GM19452 (cell line): ENCODE results near the gene ADO.

Experiments
- ATAC-seq: cut with Tn5 transposase; IDR thresholded peaks from one replicate; pipeline ENCODE4 v1.9.1; 2021; ENCODE audit not compliant: unreplicated experiment

Gene ADO

DNA sequence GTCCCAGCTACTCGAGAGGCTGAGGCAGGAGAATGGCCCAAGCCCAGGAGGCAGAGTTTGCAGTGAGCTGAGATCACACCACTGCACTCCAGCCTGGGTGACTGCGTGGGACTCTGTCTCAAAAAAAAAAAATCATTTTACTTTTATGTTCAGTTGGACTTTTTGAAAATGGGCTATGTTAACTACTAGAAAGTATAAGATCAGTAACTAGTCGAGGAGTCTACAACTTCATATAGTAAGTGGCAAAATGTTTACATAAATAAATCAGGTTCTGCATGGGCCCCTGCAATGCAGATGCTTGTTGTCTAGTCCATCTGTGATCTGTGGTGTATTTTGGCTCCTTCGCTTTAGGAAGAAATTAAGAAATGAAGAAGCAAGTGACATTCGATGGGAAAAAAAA, 12.3 kb upstream of the ADO start:
- no peak for ATAC-seq

DNA sequence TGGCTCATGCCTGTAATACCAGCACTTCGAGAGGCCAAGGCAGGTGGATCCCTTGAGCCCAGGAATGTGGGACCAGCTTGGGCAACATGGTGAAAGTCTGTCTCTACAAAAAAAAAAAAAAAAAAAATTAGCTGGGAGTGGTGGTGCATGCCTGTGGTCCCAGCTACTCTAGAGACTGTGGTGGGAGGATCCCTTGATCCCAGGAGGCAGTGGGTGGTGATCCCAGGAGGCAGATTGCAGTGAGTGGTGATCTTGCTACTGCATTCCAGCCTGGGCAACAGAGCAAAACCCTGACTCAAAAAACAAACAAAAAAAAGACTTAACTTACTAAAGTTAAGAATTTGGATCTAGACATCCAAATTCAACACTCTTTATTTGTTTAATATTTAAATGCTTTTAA, 10.2 kb upstream of the ADO start:
- no peak for ATAC-seq

DNA sequence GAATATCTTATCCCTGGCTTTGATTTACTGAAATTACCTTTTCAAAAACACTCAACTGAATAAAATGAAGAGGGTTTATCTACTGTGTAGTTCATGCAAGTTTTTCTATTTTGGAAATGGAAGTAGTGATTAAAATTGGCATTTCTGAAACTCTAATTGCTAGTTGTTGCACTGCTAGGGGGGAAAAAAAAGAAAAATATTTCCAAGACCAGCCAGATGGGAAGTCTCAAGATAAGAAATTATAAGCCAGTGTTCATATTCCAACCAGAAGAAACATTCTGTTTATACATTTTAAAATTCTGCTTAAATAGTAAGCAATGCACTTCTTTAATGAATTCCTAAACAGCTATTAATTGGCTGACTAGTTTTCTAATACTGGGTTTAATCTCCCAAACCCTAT, 9.4 kb upstream of the ADO start:
- no peak for ATAC-seq

DNA sequence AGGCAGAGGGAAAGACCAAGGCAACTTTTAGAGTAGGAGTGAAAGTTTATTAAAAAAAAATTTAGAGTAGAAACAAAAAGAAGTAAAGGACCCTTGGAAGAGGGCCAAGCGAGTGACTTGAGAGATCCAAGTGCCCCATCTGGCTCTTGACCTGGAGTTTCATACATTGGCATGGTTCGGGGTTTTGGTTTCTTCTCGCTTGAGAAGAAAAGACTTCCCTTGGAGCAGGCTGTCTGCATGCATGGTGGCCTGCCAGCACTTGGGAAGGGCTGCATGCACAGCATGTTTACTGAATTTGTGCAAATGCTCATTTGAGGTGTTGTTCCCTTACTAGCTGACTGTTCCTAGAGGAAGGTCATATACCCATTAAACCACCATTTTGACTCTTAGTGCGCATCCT, 8.8 kb upstream of the ADO start:
- ATAC-seq = no peak

DNA sequence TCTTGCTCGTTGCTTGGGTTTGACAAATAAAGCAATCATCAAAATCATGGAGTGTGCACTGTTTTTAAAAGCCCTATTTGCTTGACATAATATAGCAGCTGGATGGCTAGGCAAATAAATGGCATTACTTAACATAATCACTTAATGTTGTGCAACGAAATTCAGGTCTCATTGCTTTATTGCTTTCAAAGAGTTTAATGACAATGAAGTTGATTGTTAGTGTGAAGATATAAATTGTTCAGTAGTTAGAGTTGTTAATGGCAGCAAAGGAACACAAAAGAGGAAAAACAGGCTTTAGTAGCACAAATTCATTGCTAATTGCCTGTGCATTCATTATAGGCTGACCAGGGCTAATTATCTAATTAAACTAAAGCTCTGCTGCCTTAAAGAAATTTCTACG, 7.6 kb upstream of the ADO start:
- no peak for ATAC-seq

DNA sequence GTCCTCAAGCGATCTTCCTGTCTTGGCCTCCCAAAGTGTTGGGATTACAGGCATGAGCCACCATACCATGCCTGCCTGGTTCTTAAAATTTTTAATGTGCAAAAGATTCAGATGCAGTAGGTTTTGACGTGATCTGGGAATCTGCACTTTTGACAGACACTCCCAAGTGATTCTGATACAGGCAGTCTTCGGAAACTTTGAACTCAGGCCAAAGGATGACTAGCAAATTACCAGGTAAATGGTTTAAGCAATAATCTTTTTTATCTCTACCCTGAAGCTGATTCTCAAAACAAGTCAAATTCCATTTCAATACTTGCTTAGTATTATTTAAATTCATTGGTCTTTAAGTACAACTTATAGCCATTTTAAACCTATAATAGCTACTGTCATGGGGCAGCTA, 2.6 kb upstream of the ADO start:
- no peak for ATAC-seq

DNA sequence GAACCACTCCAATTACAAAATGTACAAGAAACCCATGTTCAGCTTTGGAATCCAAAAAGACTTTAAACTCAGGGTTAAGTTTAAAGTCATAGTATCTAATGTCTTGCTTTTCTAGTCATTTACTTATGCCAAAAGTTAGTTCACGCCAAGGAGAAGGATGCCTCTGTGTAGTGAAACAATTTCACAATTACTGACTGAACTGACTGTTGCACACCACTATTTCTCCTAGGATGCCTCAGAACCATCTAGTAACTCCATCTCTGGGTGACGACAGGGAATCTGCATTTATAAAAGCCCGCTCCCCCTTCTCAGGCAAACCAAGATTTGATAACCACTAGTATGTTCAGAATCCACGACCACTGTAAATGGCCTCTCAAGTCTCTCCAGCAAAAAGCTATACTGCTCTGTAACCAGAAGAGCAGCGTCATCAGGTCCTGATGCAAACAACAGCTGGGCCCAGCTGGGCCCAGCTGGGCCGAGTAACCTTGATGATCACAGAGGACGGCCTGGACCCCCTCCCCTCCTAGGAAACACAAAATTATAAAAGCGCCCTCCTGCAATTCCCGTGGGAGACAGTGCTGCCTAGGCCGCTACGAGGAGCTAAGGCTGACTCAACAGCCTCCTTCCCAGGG, 680 bp upstream of the ADO start:
- ATAC-seq = no peak

DNA sequence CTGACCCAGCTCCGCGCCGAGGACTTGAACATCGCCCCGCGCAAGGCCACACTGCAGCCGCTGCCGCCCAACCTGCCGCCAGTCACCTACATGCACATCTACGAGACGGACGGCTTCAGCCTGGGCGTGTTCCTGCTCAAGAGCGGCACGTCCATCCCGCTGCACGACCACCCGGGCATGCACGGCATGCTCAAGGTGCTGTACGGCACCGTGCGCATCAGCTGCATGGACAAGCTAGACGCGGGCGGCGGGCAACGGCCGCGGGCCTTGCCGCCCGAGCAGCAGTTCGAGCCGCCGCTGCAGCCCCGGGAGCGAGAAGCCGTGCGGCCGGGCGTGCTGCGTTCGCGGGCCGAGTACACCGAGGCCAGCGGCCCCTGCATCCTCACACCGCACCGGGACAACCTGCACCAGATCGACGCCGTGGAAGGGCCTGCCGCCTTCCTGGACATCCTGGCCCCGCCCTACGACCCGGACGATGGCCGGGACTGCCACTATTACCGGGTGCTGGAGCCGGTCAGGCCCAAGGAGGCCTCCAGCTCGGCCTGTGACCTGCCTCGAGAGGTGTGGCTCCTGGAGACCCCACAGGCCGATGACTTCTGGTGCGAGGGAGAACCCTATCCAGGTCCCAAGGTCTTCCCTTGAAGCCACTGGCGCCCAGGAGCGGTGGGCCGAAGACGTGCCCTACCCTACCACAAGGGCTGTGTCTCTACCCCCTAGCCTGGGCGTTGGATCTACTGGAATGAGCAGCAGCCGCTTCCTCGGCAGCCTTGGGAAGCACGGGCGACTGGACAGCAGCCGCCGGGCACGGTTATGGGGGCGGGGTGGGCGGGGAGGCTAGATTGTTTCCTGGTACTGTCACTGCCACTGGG, 945 bp downstream of the ADO start:
- ATAC-seq = peak; percentile 8

DNA sequence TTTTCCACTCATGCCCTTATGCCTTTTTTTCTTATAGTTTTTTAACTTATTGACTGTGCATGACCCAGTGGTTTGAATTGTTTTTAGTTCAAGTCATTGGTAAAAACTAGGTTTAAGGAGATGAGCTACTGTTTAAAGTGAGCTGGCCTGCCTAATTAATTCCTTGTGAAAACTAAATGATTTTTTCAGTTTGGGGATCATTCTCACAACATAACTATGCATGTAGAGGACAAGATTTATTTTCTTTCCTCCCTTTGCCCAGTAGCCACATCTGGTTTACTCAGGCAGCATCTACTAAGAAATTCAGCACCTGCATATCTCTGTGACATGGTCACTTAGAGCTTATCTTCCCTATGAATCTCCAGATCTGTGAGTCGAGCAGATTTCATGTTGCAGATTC, 1.7 kb downstream of the ADO start:
- ATAC-seq = no peak

DNA sequence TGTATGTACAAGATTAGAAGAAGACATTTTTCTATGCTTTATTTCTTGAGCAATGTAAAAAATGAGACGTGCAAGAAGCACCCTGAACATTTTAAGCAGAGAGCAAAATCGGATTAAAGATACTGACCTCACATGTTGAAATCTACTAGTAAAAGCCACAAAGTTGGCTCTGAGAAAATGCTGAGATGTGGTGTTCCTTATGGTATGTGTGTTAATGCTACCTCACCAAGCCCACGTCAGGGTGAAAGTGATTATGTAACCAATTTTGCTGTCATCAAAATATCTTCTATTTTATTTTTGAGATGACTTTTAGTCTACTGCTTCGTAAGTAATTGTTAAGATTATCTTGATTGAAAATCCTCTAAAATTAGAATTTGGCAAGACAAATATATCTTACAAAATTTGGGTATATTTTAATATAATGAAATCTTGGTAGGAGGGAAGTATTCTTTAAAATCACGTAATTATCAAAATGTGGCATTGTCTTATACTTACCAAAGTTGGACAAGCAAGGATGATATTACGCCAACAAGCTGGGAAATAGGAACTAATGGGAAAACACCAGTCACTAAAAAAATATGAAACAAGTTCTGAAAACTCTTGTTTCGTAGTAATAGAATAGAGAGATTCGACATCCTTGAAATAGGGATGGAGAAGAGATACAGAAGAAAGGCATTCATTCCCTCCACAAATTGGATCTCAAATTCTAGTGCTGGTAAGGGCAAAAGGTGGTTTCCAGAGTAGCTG, 5.8 kb downstream of the ADO start:
- no peak for ATAC-seq

DNA sequence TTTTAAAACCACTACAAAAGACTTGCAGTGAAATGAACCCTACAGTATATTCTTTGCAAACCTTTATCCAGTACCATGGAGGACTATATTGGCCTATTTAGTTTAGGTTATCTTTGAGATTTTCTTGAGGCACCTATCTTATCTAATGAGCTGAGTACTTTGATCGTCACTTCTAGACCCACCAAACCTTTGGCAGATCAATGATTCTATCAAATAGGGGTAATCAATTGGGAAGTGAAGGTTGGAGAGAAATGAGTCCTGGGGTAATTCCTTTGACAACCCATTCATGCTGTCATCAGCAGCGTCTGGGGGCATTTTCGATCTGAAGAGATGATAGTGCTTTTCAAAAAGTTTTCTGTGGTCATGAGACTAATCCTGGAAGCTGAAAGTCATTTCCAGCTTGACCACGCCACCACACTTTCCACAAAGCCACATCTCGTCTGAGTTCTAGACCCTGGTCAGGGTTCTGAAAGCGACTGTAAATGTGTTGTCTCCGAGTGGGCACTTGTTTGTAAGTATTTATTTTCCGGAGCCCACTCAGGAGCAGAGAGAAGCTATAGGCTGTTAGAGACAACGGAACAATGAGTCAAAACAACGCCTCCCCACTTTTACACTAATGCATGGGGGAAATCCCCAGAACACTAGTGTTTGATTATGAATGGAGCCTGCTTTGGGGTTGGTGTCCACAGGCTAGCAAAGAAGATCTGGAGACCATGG, 6.8 kb downstream of the ADO start:
- peak; percentile 33 for ATAC-seq

DNA sequence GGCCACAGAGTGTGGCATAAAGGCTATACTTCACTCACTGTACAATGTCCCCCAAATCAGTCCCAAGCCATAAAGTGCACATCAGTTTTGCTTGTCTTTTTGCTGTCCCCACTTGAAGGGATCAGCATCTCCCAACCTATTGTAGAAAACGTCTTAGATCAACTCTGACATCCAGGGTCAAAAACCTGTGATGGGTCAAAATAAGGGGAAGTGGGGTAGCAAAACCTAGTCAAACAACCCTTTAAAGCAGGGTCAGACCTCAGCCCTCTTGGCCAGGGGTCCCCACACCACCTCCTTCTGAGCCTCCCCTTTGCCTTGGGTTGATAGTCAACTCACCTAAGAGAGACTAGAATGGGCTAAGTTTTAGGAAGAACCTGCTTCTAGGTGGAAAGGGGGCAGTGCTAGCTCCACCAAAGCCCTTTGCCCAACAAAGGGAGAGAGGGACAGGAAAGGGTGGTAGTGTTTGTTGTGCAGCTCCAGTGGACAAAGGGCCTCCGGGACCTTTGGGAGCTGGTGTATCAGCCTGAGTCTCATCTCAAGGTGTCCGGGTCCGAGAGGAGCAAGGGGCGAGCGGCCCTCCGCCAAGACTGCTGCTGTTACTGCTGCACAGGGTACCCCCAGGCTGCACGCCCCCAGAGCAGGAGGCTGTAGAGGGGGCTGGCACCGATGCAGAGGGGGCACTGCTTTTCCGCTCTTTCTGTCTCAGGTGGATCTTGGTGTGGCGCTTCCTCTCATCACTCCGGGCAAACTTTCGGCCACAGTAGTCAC, 8.3 kb downstream of the ADO start:
- no peak for ATAC-seq

DNA sequence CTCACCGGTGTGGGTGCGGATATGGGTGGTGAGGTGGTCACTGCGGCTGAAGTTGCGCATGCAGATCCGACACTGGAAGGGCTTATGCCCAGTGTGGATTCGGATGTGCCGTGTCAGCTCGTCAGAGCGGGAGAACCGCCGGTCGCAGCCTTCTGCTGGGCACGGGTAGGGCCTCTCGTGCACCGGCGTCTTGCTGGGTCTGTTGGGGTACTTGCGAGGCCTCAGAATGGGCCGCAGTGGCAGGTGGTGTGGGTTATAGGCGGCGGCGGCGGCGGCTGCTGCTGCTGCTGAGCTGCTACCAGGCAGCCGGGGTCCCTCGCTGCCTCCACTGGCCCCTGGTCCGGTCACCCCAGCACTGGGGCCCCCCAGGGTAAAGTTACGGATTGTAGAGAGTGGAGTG, 8.9 kb downstream of the ADO start:
- no peak for ATAC-seq

DNA sequence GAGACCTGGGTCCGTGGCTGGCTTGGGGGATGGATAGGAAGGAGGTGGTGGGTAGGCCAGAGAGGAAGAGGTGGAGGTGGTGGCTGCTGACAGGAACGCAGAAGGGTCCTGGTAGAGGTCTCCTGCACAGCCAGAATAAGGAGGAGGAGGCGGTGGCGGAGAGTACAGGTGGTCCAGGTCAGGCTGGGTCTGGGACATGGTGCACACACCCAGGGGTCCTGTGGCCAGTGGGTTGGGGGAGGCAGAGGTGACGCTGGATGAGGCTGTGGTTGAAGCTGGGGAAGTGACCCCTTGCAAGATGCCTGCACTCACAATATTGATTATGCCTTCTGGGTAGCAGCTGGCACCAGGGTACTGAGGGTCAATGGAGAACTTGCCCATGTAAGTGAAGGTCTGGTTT, 9.5 kb downstream of the ADO start:
- ATAC-seq = no peak

DNA sequence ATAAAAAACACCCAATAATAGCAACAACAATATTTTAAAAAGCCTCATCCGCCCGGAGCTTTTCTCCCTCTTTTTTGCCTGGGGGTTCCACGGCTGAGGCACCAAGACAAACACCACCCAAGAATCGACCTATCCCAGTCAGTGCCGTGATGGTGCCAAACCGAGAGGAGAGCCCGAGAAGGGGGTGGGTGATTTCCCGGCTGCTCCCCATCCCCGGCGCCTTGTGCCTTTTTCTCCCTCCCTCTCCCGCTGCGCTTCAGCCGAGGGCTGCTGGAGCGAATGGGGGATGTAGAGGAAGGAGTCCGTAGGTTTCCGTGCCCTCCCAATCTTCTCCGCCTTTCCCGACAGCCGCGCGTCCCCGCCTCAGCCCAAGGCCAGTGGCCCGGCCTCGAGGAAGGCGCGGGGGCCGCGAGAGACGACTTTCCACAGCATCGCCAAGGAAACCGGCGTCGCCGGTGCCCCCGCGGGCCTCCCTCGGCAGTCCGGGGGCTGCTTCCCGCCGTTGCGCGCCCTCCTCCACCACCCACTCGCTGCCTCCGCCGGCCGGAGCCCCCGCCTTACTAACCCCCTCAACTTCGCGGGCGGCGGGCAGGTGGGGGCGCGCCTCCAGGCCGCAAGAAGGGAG, 10.3 kb downstream of the ADO start:
- ATAC-seq = no peak

DNA sequence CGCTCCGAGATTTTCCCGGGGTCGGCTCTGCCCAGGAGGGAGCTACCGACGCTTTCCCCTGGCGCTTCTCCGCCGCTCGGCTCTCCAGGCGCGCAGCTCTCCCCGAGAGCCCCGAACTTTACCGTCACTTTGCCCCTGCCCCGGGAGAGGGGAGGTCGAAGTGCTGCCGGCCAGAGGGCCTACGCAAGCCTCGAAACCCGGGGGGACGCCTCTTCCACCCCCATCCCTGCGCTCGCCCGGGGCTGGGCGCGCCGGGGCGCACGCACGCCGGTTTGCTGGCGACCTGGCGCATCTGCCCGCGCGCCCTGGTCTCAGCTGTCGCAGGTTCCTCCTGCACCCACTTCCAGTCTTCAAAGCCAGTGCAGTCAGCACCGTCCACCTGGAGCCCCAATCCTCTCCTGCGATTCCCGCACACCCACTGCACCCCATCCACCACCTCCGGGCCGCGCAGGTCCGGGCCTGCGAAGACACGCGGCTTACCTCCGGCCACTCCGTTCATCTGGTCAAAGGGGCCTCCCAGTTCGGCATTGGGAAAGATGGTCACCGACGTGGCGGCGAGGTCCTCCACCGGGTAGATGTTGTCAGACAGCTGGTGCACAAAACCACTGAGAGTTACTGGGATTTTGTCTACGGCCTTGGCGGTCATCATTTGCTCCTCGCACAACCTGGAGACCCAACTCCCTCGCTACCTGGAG, 11.0 kb downstream of the ADO start:
- no peak for ATAC-seq

DNA sequence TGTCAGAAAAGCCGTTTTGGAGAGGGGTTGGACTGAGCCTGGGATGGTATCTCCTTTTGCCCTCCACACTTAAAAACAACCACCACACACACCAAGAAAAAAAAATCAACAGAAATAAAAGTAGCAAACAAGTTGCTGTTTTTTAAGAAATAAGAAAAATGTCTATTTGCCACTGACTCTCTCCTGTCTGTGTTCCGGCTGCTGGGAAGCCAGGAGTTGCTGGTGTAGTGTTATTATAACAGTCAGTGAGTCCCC, 11.5 kb downstream of the ADO start:
- ATAC-seq = no peak

DNA sequence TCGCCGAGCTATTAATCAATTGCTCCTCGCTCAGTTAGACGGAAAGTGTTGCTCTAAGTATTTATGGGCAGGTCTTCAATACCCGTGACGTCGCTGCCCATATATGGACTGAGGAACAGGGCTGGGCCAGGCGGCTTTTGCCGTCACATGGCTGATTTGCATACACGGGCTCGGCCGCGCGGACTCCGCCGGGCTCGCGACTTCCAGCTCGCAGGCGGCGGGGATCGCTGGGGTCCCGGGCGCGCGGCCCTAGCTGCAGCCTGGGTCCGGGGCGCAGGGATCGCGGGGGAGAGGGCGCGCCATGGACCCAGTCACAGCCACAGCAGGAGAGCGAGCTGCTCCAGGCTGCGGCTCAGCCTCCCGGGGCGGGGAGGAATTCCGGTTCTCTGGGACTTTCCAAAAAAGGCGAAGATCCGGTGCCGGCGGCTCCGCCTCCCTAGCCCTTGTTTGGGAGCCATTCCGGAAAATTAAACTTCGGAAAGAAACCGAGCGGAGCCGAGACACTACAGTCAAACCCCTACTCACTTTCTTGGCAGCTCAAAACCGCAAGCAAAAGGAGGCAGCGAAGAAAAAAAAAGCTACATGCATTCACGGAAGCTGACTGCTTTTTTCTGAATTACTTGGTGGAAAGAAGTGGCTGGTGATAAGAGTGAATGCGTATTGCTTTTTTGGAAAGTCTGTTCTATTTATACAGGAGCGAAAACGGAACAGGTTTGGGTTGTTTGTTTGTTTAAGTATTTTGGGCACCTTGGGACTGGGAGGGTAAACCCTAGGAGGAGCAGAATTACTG, 12.0 kb downstream of the ADO start, which contains the start of gene EGR2:
EGR2 (minus strand) TSS at position 36 of the 790 bp plus-strand sequence. CDS start 337 bp downstream, outside the sequence.
- ATAC-seq = peak; percentile 77
